ENCODE measurements around the gene INTS4.

DNA sequence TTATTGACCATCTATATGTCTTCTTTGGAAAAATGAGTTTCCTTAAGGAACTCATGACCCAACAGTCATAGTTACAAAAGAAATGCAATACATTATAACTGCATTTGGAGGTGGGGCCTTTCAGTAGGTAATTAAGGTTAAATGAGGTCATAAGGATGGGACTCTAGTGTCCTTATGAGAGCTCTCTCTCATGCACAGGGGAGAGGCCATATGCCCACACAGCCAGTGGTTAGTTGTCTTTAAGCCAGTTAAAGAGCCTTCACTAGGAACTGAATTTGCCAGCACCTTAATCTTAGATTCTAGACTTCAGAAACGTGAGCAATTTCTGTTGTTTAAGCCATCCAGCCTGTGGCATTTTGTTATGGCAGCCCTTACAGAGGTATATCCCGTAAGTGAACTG lies 27.3 kb downstream of the INTS4 start:
- TF ChIP-seq, protein P1, sequence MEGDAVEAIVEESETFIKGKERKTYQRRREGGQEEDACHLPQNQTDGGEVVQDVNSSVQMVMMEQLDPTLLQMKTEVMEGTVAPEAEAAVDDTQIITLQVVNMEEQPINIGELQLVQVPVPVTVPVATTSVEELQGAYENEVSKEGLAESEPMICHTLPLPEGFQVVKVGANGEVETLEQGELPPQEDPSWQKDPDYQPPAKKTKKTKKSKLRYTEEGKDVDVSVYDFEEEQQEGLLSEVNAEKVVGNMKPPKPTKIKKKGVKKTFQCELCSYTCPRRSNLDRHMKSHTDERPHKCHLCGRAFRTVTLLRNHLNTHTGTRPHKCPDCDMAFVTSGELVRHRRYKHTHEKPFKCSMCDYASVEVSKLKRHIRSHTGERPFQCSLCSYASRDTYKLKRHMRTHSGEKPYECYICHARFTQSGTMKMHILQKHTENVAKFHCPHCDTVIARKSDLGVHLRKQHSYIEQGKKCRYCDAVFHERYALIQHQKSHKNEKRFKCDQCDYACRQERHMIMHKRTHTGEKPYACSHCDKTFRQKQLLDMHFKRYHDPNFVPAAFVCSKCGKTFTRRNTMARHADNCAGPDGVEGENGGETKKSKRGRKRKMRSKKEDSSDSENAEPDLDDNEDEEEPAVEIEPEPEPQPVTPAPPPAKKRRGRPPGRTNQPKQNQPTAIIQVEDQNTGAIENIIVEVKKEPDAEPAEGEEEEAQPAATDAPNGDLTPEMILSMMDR (IDR thresholded peaks at IDR 0.05; ENCODE audit: borderline replicate concordance, extremely low read depth, low read length, poor library complexity, severe bottlenecking), result no peak
- TF ChIP-seq EZH2 (IDR thresholded peaks at IDR 0.05; ENCODE audit: borderline replicate concordance, low read depth, low read length, severe bottlenecking), result no peak

Measured in DND-41 (cell line).